Calu3 (cell line): ENCODE results near the gene RPL10. TPM values are rescaled to one million over a fixed set of nuclear protein-coding genes. Genes with fewer than 3 reads are reported as not detected.

ENCODE experiments used
- BruUV-seq: library from RNA; stranded (reverse); fragments of 400-500 nt; replicated peaks from 2 replicates; lab custom pipeline; 2021; lab: Mats Ljungman, UMichigan
- CTCF ChIA-PET: fragments of 300-600 bp; sonication (Branson Sonifier 250); formaldehyde crosslinking; loops from one replicate; lab custom pipeline; 2022; ENCODE audit warnings: antibody characterized with exemption; lab: Charles Lee
- DNase-seq: peaks from one replicate; pipeline ENCODE4 v3.0.0; 2022
- H3K27ac Mint-ChIP-seq: one replicate; pipeline ENCODE4 v1.8.0; 2022; ENCODE audit warnings: mixed read lengths; ENCODE audit not compliant: unreplicated experiment
- H3K27me3 Mint-ChIP-seq: one replicate; pipeline ENCODE4 v1.8.0; 2022; ENCODE audit warnings: mixed read lengths; ENCODE audit not compliant: unreplicated experiment
- H3K36me3 Mint-ChIP-seq: one replicate; pipeline ENCODE4 v1.8.0; 2022; ENCODE audit warnings: mild to moderate bottlenecking, moderate library complexity, mixed read lengths; ENCODE audit not compliant: insufficient read depth, unreplicated experiment
- H3K4me1 Mint-ChIP-seq: one replicate; pipeline ENCODE4 v1.8.0; 2022; ENCODE audit warnings: mild to moderate bottlenecking, low read depth, mixed read lengths; ENCODE audit not compliant: unreplicated experiment
- H3K4me3 Mint-ChIP-seq: one replicate; pipeline ENCODE4 v1.8.0; 2022; ENCODE audit warnings: mild to moderate bottlenecking, low read depth, moderate library complexity, mixed read lengths; ENCODE audit not compliant: unreplicated experiment
- H3K9me3 Mint-ChIP-seq: one replicate; pipeline ENCODE4 v1.8.0; 2022; ENCODE audit warnings: low read depth, mixed read lengths; ENCODE audit not compliant: unreplicated experiment
- CTCF ChIP-seq: fragments of 200-600 bp; IDR thresholded peaks from one replicate; pipeline ENCODE4 v1.8.0; 2022; ENCODE audit warnings: antibody characterized with exemption; ENCODE audit not compliant: unreplicated experiment
- intact Hi-C: fragments of 100-400 bp; cut with micrococcal nuclease; formaldehyde crosslinking; loops from one replicate; pipeline ENCODE4 v1.10.0; 2022; ENCODE audit not compliant: unreplicated experiment
- total RNA-seq: library from RNA; stranded (reverse); gene quantifications from 2 replicates; pipeline ENCODE4 v1.2.3, GENCODE V29; 2022

The RPL10 gene
- total RNA-seq, 1 experiment from 2014 or later, result 1,495 TPM

- no peak overlapping the region for H3K27ac Mint-ChIP-seq
- intact Hi-C loops, result no loop called here
- no TSS peak for BruUV-seq
- DNase-seq, result no peak
- H3K27me3 Mint-ChIP-seq, result no peaks in the 10 kb centered on the region
- no peak overlapping the region for H3K4me3 Mint-ChIP-seq
- no peaks in the 10 kb centered on the region for H3K9me3 Mint-ChIP-seq
- H3K4me1 Mint-ChIP-seq, result peaks cover 9% of the 10 kb centered on the region
- peaks cover 52% of the 10 kb centered on the region for H3K36me3 Mint-ChIP-seq
- CTCF ChIA-PET, result no interaction called here
- no peak for TF ChIP-seq CTCF
Observed at GRCh38 chrX:154434394-154435168, 36.4 kb downstream of the RPL10 start.

GRCh38 chrX:154435171-154435733, 37.1 kb downstream of the RPL10 start:
- no peak overlapping the region for H3K27ac Mint-ChIP-seq
- peaks cover 58% of the 10 kb centered on the region for H3K36me3 Mint-ChIP-seq
- DNase-seq, result no peak
- no peaks in the 10 kb centered on the region for H3K27me3 Mint-ChIP-seq
- H3K9me3 Mint-ChIP-seq, result no peaks in the 10 kb centered on the region
- no peak for TF ChIP-seq CTCF
- CTCF ChIA-PET, result no interaction called here
- peaks cover 8% of the 10 kb centered on the region for H3K4me1 Mint-ChIP-seq
- no TSS peak for BruUV-seq
- H3K4me3 Mint-ChIP-seq, result no peak overlapping the region
- intact Hi-C loops, result no loop called here

GRCh38 chrX:154436374-154436982, 38.3 kb downstream of the RPL10 start:
- peaks cover 55% of the 10 kb centered on the region for H3K36me3 Mint-ChIP-seq
- BruUV-seq, result no TSS peak
- CTCF ChIA-PET, result no interaction called here
- H3K27me3 Mint-ChIP-seq, result no peaks in the 10 kb centered on the region
- intact Hi-C loops, result no loop called here
- H3K4me1 Mint-ChIP-seq, result no peaks in the 10 kb centered on the region
- TF ChIP-seq CTCF, result no peak
- peak overlapping the region; percentile 76 for H3K4me3 Mint-ChIP-seq
- no peak overlapping the region for H3K27ac Mint-ChIP-seq
- no peak for DNase-seq
- H3K9me3 Mint-ChIP-seq, result no peaks in the 10 kb centered on the region

GRCh38 chrX:154436983-154437752, 39.0 kb downstream of the RPL10 start, which contains the start of gene GDI1:
Gene GDI1 (plus strand): TSS chrX:154437154. CDS start chrX:154437255, 101 bp downstream.
- H3K27ac Mint-ChIP-seq, result peak within 1 kb of the TSS; percentile 72
- H3K9me3 Mint-ChIP-seq, result no peaks in the 10 kb centered on the region
- H3K36me3 Mint-ChIP-seq, result peaks cover 55% of the 10 kb centered on the region
- H3K4me3 Mint-ChIP-seq, result peak within 1 kb of the TSS; percentile 76
- BruUV-seq, result TSS peak; percentile 23
- H3K4me1 Mint-ChIP-seq, result no peaks in the 10 kb centered on the region
- DNase-seq, result peak; percentile 65
- no peak for TF ChIP-seq CTCF
- CTCF ChIA-PET, result no interaction called here
- intact Hi-C loops, result no loop called here
- no peaks in the 10 kb centered on the region for H3K27me3 Mint-ChIP-seq
